Natural killer cell (primary cell): ENCODE measurements around the gene SDHAF2. TPM values are rescaled to one million over a fixed set of nuclear protein-coding genes. Genes with fewer than 3 reads are reported as not detected.
A peak's percentile ranks its signal among the peaks of the same experiment; 100 is the strongest.

Source experiments
- ATAC-seq, 3 donors: fragments of 150-1000 bp in 2 of 3; fragments of 200-7000 bp in 1 of 3; cut with Tn5 transposase; 1 replicate in 1 of 3; 2 replicates in 2 of 3; pipeline ENCODE4 v1.10.0; 2021; ENCODE audit warnings: mild to moderate bottlenecking in 2 of 3, moderate library complexity in 2 of 3
- DNase-seq, 2 donors: peaks; one replicate each; pipeline versions ENCODE4 v3.0.0 to v3.0.0-alpha.2; 2013 to 2021; ENCODE audit warnings: mixed read lengths in 1 of 2
- H3K27ac ChIP-seq: one replicate; pipeline ENCODE4 v1.5.1; 2013; ENCODE audit warnings: mild to moderate bottlenecking, low read length
- H3K27me3 ChIP-seq: one replicate; pipeline ENCODE4 v1.6.1; 2013; ENCODE audit warnings: low read length; ENCODE audit not compliant: control insufficient read depth, insufficient read depth
- H3K36me3 ChIP-seq: one replicate; pipeline ENCODE4 v1.6.1; 2013; ENCODE audit warnings: low read length; ENCODE audit not compliant: control insufficient read depth, insufficient read depth
- H3K4me1 ChIP-seq: one replicate; pipeline ENCODE4 v1.6.1; 2013; ENCODE audit warnings: low read length; ENCODE audit not compliant: control insufficient read depth, insufficient read depth
- H3K4me3 ChIP-seq: one replicate; pipeline ENCODE4 v1.5.1; 2013; ENCODE audit warnings: low read length
- H3K9me3 ChIP-seq: one replicate; pipeline ENCODE4 v1.6.1; 2013; ENCODE audit warnings: low read length; ENCODE audit not compliant: control insufficient read depth, insufficient read depth
- H3K27ac Mint-ChIP-seq, 2 donors: one replicate each; pipeline ENCODE4 v1.8.0; 2022; ENCODE audit warnings: mild to moderate bottlenecking in 2 of 2, mixed read lengths in 2 of 2, moderate library complexity in 1 of 2
- H3K27me3 Mint-ChIP-seq, 2 donors: one replicate each; pipeline ENCODE4 v1.8.0; 2022; ENCODE audit warnings: low read depth in 2 of 2, mixed read lengths in 2 of 2
- H3K36me3 Mint-ChIP-seq: one replicate; pipeline ENCODE4 v1.8.0; 2022; ENCODE audit warnings: mixed read lengths
- H3K4me1 Mint-ChIP-seq, 2 donors: one replicate each; pipeline ENCODE4 v1.8.0; 2022; ENCODE audit warnings: mixed read lengths in 2 of 2
- H3K4me3 Mint-ChIP-seq: one replicate; pipeline ENCODE4 v1.8.0; 2022; ENCODE audit warnings: mild to moderate bottlenecking, moderate library complexity, mixed read lengths
- H3K9me3 Mint-ChIP-seq, 2 donors: one replicate each; pipeline ENCODE4 v1.8.0; 2022; ENCODE audit warnings: mixed read lengths in 2 of 2
- CTCF ChIP-seq: fragments of 200-600 bp; IDR thresholded peaks from one replicate; pipeline ENCODE4 v1.8.0; 2022; ENCODE audit warnings: antibody characterized with exemption
- WGBS: methylation state at CpG from one replicate; pipeline ENCODE4 v1.1.7; 2013; ENCODE audit warnings: missing lambda C conversion rate; ENCODE audit not compliant: insufficient coverage; 5-methylcytosine and 5-hydroxymethylcytosine counted together
- intact Hi-C: fragments of 100-400 bp; cut with micrococcal nuclease; formaldehyde crosslinking; loops from one replicate; pipeline ENCODE4 v1.14.2; 2022
- total RNA-seq, 4 donors: library from RNA; stranded (reverse); fragments of 120-200 nt in 1 of 4; gene quantifications; one replicate each; pipeline versions ENCODE4 v1.2.3 to v1.2.4, GENCODE V29; 2013 to 2022

Gene SDHAF2
- total RNA-seq, 3 donors from 2014 or later (not counting 1 experiment from before 2014, with no cell fraction given) = 40.2 to 50.4 (median 40.8) TPM

- Mint-ChIP-seq H3K4me1 (peaks cover 19 to 22% of the 10 kb centered on the region in 2 donors), H3K27ac (peak overlapping the region; percentile 10 to 49), H3K9me3 (no peaks in the 10 kb centered on the region), H3K27me3 (no peaks in the 10 kb centered on the region), H3K4me3 (no peak overlapping the region), H3K36me3 (peaks cover 10% of the 10 kb centered on the region)
- no peak for ATAC-seq
- no peak overlapping the region for H3K4me3 ChIP-seq
- no peak for TF ChIP-seq CTCF
- no peak for DNase-seq
- no peak overlapping the region for H3K27ac ChIP-seq
- WGBS = 97% methylated on average over 6 of the region's 6 CpGs
- no peaks in the 10 kb centered on the region for H3K27me3 ChIP-seq
- no peaks in the 10 kb centered on the region for H3K9me3 ChIP-seq
- H3K36me3 ChIP-seq = peaks cover 76% of the 10 kb centered on the region
- H3K4me1 ChIP-seq = no peaks in the 10 kb centered on the region
- intact Hi-C loops = no loop called here
Observed at GRCh38 chr11:61442616-61443015, 12.7 kb downstream of the SDHAF2 start.

- no peaks in the 10 kb centered on the region for H3K36me3 Mint-ChIP-seq
- H3K27me3 Mint-ChIP-seq = no peaks in the 10 kb centered on the region
- Histone ChIP-seq H3K4me1 (no peaks in the 10 kb centered on the region), H3K27ac (no peak overlapping the region), H3K9me3 (no peaks in the 10 kb centered on the region), H3K4me3 (no peak overlapping the region), H3K27me3 (no peaks in the 10 kb centered on the region), H3K36me3 (peaks cover 72% of the 10 kb centered on the region)
- peaks cover 22% of the 10 kb centered on the region in 2 donors for H3K4me1 Mint-ChIP-seq
- H3K9me3 Mint-ChIP-seq = no peaks in the 10 kb centered on the region
- no peak overlapping the region for H3K4me3 Mint-ChIP-seq
- no peak for ATAC-seq
- H3K27ac Mint-ChIP-seq = peak overlapping the region in 1 of 2 donors; percentile 56
- no peak for TF ChIP-seq CTCF
- DNase-seq = no peak
- intact Hi-C loops = no loop called here
- WGBS = 95% methylated on average over 4 of the region's 4 CpGs
Observed at GRCh38 chr11:61445516-61445915, 15.6 kb downstream of the SDHAF2 start.

- H3K36me3 ChIP-seq = peaks cover 71% of the 10 kb centered on the region
- no peak overlapping the region for H3K4me3 ChIP-seq
- ATAC-seq = peak; percentile 69 to 87 (median 76)
- WGBS = 44% methylated on average over 7 of the region's 7 CpGs
- TF ChIP-seq CTCF = peak; percentile 13
- Mint-ChIP-seq H3K4me3 (no peak overlapping the region), H3K9me3 (no peaks in the 10 kb centered on the region), H3K27me3 (no peaks in the 10 kb centered on the region), H3K4me1 (peaks cover 22% of the 10 kb centered on the region in 2 donors), H3K27ac (no peak overlapping the region), H3K36me3 (no peaks in the 10 kb centered on the region)
- intact Hi-C loops = loop anchor here (2.0 kb wide), 1 partner anchor 71 kb away; no protein-coding TSS in a partner anchor
- peak; percentile 38 to 77 for DNase-seq
- no peak overlapping the region for H3K27ac ChIP-seq
- H3K4me1 ChIP-seq = no peaks in the 10 kb centered on the region
- H3K27me3 ChIP-seq = no peaks in the 10 kb centered on the region
- H3K9me3 ChIP-seq = no peaks in the 10 kb centered on the region
Observed at GRCh38 chr11:61446211-61446651, 16.3 kb downstream of the SDHAF2 start.
